Epithelial cell of proximal tubule (primary cell): ENCODE results near the gene SNCB. TPM values are rescaled to one million over a fixed set of nuclear protein-coding genes. Genes with fewer than 3 reads are reported as not detected.

Source experiments
- DNase-seq: peaks from one replicate; pipeline ENCODE4 v3.0.0-alpha.2; 2011; ENCODE audit warnings: low read depth
- H3K4me3 ChIP-seq: 2 replicates; pipeline ENCODE4 v1.5.1; 2011; ENCODE audit warnings: low read depth, mild to moderate bottlenecking, low read length
- total RNA-seq: library from RNA; depleted of rRNA; stranded (reverse); fragments of >200 nt; gene quantifications from 2 replicates; pipeline ENCODE4 v1.2.3, GENCODE V29; 2015
- TF ChIP-seq, protein P1 (sequence below): conservative IDR thresholded peaks from 2 replicates; pipeline ENCODE4 v1.5.1; 2012; ENCODE audit warnings: low read depth, mild to moderate bottlenecking, low read length

The SNCB gene
- total RNA-seq, 1 donor from 2014 or later, result 0.17 TPM

DNA sequence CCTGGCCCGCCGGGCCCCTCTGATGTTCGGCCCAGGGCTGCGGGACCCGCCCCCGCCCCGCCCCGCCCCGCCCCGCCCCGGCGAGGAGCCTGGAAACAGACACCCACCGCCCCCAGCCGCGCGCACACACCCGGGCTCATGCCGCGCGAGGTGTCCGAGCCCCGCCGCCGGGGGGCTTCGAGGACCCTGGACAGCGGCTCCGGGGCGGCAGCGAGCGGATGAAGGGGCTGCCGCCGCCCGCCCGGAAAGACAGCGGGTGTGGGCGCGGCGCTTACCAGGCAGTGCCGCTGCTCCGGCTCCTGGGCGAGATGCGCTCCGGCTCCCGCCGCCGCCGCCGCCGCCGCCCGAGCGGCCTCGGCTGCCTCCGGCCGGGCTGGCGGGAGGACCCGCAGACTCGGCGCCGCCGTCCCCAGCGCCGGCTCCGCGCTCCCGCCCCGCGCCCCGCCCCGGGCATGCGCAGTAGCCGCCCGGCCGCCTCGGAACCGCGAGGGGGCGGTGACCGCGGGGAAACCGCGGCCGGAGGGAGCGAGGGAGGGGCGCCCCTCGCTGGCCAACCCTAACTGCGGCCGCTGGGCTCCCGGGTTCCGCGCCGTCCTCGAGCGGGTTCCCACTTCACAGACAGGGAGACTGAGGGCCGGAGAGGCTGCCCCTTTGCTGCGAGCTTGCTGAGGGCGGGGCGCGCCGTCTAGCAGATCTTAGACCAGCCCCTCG, 20.5 kb downstream of the SNCB start, which contains the start of gene GPRIN1:
Gene GPRIN1 (minus strand): TSS at position 433 of the 711 bp plus-strand sequence. CDS start 10,322 bp downstream, outside the sequence.
- H3K4me3 ChIP-seq, result peak within 1 kb of the TSS; percentile 76
- DNase-seq, result no peak
- TF ChIP-seq, protein P1, sequence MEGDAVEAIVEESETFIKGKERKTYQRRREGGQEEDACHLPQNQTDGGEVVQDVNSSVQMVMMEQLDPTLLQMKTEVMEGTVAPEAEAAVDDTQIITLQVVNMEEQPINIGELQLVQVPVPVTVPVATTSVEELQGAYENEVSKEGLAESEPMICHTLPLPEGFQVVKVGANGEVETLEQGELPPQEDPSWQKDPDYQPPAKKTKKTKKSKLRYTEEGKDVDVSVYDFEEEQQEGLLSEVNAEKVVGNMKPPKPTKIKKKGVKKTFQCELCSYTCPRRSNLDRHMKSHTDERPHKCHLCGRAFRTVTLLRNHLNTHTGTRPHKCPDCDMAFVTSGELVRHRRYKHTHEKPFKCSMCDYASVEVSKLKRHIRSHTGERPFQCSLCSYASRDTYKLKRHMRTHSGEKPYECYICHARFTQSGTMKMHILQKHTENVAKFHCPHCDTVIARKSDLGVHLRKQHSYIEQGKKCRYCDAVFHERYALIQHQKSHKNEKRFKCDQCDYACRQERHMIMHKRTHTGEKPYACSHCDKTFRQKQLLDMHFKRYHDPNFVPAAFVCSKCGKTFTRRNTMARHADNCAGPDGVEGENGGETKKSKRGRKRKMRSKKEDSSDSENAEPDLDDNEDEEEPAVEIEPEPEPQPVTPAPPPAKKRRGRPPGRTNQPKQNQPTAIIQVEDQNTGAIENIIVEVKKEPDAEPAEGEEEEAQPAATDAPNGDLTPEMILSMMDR, result peak; percentile 25

DNA sequence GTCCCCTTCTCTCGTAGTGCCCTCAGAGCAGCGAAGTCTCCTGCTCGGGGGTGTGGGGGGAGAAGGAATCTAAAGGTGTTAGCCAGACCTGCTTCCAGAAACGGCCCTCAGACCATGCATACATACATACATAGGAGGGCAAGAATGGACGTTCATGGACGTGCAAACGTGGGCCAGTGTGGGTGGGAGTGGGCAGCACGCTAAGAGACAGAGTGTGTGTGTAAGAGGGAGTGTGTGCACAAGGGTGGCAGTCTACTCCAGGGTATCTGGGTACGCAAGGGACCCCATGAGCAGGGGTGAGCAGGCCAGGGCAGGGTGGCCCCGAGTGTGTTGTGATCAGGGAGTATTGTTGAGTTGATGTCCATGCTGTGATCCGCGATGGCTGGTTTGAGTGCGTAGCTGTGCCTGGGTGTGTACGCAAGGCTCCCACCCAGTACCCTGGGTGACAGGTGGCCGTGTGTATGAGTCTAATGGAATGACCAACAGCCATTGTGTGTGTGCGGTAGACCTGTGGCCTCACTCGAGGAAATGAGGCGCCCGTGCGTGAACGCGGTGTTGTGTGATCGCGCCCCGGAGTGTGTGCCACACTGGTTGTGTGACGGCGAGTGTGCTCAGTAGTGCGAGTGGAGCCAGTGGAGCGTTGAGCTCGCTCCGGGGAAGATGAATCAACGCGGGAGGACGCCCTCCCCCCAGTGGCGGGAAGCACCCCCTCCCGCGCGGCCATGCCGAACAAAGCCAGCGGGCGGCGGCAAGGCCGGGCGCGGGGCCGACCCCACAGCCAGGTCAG, 21.2 kb downstream of the SNCB start:
- peak overlapping the region; percentile 76 for H3K4me3 ChIP-seq
- TF ChIP-seq, protein P1, result no peak
- no peak for DNase-seq

DNA sequence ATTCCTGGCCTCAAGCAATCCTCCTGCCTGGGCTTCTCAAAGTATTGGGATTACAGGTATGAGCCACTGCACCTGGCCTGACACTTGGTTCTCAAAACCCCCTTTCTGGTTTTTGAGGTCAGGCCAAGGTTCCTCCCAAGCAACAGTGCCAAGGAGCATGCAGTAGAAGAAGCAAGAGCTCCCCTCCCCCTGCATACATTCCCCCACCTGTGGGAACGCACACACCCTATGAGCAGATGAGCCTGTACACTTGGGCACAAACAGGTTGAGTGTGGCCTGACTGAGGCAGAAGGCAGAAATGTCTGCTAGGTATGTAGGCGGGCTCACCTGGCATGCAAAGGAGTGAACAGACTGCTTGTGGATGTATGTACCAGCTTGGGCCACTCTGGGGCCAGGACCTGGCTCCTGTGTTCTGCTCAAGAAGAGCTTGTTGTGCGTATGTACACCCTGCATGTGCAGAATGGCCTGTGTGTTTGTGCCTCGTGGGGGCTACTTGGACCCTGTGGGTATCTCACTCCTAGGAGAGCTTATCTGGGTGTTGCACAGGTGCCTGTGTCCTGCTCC, 22.1 kb downstream of the SNCB start:
- no peak for DNase-seq
- TF ChIP-seq, protein P1, result no peak

DNA sequence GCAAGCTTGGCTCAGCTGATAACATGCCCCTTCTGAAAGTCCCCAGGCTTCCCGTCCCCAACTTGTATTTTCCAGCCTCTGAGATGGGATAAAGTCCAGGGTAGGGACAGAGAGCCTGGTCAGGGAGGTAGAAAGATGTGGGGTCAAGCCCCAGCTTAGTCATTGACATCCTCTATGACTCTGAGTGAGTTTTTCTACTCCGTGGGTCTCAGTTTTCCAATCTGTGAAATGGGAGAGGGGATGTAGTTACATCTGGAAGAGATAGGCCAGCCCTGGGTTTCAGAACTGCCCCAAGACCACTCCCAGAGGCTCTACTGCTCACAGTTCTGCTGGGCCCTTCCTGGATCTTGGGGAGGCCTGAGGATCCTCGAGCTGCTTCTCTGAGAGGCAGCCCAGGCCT, 23.5 kb downstream of the SNCB start:
- no peak overlapping the region for H3K4me3 ChIP-seq
- no peak for DNase-seq
- TF ChIP-seq, protein P1, result no peak

More for the DNA sequence above, 22.1 kb downstream of the SNCB start:
- H3K4me3 ChIP-seq, result no peak overlapping the region

DNA sequence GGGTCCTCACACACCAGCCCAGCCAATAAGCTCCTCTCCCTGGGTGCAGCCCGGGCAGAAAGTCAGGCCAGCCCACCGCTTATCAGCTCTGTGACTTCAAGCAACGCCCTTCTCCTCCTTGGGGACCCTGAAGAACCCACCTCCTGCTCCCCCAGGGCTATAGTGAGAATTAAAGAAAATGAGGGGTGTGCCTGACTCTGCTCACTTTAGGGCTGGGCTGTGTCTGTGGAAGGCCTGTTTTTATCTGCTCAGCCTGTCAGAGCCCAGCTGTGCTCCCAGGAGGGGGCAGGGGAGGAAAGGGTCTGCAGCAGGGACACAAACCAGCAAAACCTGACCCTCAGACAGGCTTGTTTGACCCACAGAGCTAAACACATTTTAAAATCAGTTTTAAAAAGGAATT, 24.3 kb downstream of the SNCB start:
- TF ChIP-seq, protein P1, result no peak
- no peak for DNase-seq
- H3K4me3 ChIP-seq, result no peak overlapping the region

DNA sequence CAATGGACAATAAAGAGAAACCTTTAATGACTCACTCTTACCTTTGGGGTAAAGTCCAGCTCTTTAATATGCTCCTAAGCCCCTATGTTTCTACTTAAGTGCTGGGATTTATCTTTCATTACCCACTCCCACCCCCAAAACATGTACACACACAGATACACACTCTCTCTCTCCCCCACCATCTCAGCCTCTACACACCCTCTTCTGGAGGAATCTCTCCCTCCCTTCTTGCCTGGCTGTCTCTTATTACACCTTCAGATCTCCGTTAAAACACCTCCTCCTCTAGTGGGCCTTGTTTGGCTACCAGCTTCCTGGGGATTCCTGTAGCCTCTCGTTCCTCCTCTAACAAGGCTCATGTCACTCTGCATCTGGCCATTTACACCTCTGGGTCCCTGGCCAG, 27.2 kb downstream of the SNCB start:
- TF ChIP-seq, protein P1, result no peak
- no peak for DNase-seq

More for the DNA sequence above, 27.2 kb downstream of the SNCB start:
- no peak overlapping the region for H3K4me3 ChIP-seq
